OCI-LY1 (cell line): ENCODE measurements around the gene ARHGAP9.
A peak's percentile ranks its signal among the peaks of the same experiment; 100 is the strongest.

Source experiments
- H2AFZ ChIP-seq: fragments of 200-600 bp; sonication (generic), shearing (Covaris generic); 2 replicates; pipeline ENCODE4 v1.6.0; 2014; ENCODE audit warnings: antibody characterized with exemption, mild to moderate bottlenecking, low read length
- H3F3A ChIP-seq: fragments of 200-600 bp; sonication (generic), shearing (Covaris generic); 2 replicates; pipeline ENCODE4 v1.6.0; 2014; ENCODE audit warnings: mild to moderate bottlenecking, antibody characterized with exemption, low read length, moderate library complexity; ENCODE audit not compliant: insufficient read depth
- H3K27ac ChIP-seq: fragments of 200-600 bp; sonication (generic); 2 replicates; pipeline ENCODE4 v1.5.1; 2014; ENCODE audit warnings: low read length, mixed run types, mild to moderate bottlenecking, low read depth; ENCODE audit not compliant: poor library complexity, severe bottlenecking
- H3K27me3 ChIP-seq: fragments of 200-600 bp; sonication (generic); 2 replicates; pipeline ENCODE4 v1.6.0; 2014; ENCODE audit warnings: antibody characterized with exemption, mild to moderate bottlenecking, low read length, moderate library complexity; ENCODE audit not compliant: insufficient read depth
- H3K36me3 ChIP-seq: fragments of 200-600 bp; sonication (generic); 2 replicates; pipeline ENCODE4 v1.6.1; 2014; ENCODE audit warnings: mild to moderate bottlenecking, antibody characterized with exemption, low read length, moderate library complexity, mixed read lengths; ENCODE audit not compliant: insufficient read depth
- H3K4me1 ChIP-seq: fragments of 200-600 bp; sonication (generic); 2 replicates; pipeline ENCODE4 v1.5.1; 2014; ENCODE audit warnings: mild to moderate bottlenecking, low read length, moderate library complexity; ENCODE audit not compliant: insufficient read depth, severe bottlenecking
- H3K4me2 ChIP-seq: fragments of 200-600 bp; sonication (generic), shearing (Covaris generic); 2 replicates; pipeline ENCODE4 v1.6.1; 2014; ENCODE audit warnings: low read length
- H3K4me3 ChIP-seq: fragments of 200-600 bp; sonication (generic); 2 replicates; pipeline ENCODE4 v1.5.1; 2014; ENCODE audit warnings: low read length, low read depth, mild to moderate bottlenecking, mixed read lengths; ENCODE audit not compliant: poor library complexity, severe bottlenecking
- H3K79me2 ChIP-seq: fragments of 200-600 bp; shearing (Covaris generic); 2 replicates; pipeline ENCODE4 v1.6.1; 2016; ENCODE audit warnings: mixed run types, low read length, mixed read lengths; ENCODE audit not compliant: insufficient read depth
- H3K9ac ChIP-seq: fragments of 200-600 bp; sonication (generic), shearing (Covaris generic); 2 replicates; pipeline ENCODE4 v1.6.1; 2014; ENCODE audit warnings: mild to moderate bottlenecking, low read length, mixed read lengths
- H3K9me2 ChIP-seq: fragments of 200-600 bp; sonication (generic), shearing (Covaris generic); 2 replicates; pipeline ENCODE4 v1.6.1; 2014; ENCODE audit warnings: low read depth, mild to moderate bottlenecking, low read length, mixed read lengths
- H3K9me3 ChIP-seq: fragments of 200-600 bp; shearing (Covaris generic); 2 replicates; pipeline ENCODE4 v1.6.1; 2014; ENCODE audit warnings: low read length, mixed read lengths
- H4K20me1 ChIP-seq: fragments of 200-600 bp; sonication (generic), shearing (Covaris generic); 2 replicates; pipeline ENCODE4 v1.6.0; 2016; ENCODE audit warnings: mild to moderate bottlenecking, low read length; ENCODE audit not compliant: insufficient read depth
- EZH2 ChIP-seq: fragments of 200-600 bp; sonication (generic), shearing (Covaris generic); IDR thresholded peaks from 2 replicates; pipeline ENCODE4 v1.8.0; 2017; ENCODE audit warnings: borderline replicate concordance, mixed run types, mild to moderate bottlenecking, antibody characterized with exemption, low read length, moderate library complexity, mixed read lengths
- TF ChIP-seq, protein P1 (sequence below): fragments of 200-600 bp; sonication (generic), shearing (Covaris generic); IDR thresholded peaks from 2 replicates; pipeline ENCODE4 v1.5.1; 2017; ENCODE audit warnings: mild to moderate bottlenecking, antibody characterized with exemption, low read length, moderate library complexity, mixed read lengths

Gene ARHGAP9

DNA sequence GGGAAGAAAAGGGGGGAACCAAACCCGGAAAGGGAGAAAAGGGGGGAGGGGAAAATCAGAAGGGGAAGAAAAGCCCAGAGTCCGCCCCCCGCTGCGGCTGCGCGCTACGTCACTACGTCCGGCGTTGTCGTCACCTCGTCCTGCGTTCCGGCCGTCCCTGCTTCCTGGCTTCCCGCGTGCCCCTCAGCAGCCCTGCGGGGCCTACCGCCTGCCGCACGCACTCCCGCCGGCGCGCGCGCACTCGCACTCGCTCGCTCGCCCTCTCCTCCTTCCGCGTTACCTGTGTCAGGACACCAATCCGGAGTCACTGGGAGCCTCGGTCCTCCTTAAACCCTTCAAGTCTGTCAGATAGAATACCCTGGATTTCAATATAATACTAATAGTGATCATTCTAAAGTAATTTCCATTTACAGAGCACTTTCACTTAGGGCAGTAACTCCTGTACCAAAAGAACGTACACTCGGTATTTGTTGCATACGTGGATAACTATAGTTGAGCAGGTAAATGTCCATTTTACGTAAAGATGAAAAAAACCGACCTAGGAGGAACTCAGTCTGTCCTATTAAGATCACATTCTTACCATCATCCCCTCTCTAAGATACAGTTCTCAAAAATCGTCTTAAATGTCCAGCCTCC lies 48.6 kb downstream of the ARHGAP9 start, which contains the start of gene R3HDM2:
R3HDM2 (minus strand) TSS at position 113 of the 636 bp plus-strand sequence. CDS start 120,615 bp downstream, outside the sequence.
- Histone ChIP-seq H3K4me3 (peak within 1 kb of the TSS; percentile 78), H3K4me2 (peak within 1 kb of the TSS; percentile 94), H3K9ac (peak within 1 kb of the TSS; percentile 85), H3K27me3 (no peaks in the 10 kb centered on the region), H3K27ac (peak within 1 kb of the TSS; percentile 60), H3K9me2 (no peaks in the 10 kb centered on the region), H3K4me1 (peaks cover 35% of the 10 kb centered on the region), H4K20me1 (no peaks in the 10 kb centered on the region), H3K36me3 (no peaks in the 10 kb centered on the region), H3F3A (no peaks in the 10 kb centered on the region), H2AFZ (peak within 1 kb of the TSS; percentile 31), H3K9me3 (no peaks in the 10 kb centered on the region), H3K79me2 (peaks cover 16% of the 10 kb centered on the region)
- no peak for TF ChIP-seq EZH2

DNA sequence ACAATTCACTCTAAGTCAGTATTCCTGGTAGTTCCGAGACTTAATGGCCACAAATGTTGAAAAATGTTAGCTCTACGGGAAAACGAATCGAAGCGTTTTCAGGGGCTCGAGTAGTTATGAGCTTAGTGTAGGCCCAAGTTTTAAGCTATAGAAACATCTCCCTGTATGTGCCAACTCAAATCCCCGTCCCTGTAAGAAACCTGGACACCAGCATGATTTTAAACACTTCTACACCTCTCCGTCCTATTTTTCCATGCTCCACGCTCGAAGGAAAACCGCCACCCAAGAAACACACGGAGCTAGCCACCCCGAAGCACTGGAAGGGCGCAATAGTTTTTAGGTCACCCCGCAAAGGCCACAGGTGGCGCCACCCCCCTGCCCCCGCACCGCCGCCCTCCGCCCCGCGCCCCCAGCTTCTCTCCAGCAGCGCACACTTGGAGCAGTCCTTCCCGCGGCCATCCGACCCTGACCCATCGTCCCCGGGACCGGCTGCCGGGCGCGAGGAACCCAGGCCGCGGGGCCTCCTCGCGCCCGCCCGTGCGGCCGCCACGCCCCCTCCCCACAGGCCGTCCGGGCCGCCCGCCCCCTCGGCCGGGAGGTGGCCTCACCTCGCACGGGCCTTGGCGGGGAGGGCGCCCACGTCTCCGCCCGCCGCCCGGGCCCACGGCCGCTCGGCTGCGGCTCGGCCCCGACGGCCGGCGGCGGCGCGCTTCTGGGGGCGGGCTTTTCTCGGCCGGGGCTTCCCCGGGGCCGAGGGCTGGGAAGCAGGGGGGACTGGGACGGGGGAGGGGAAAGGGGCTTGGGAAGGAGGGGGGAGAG lies 49.3 kb downstream of the ARHGAP9 start:
- Histone ChIP-seq H3F3A (no peaks in the 10 kb centered on the region), H3K4me3 (peak overlapping the region; percentile 78), H3K36me3 (no peaks in the 10 kb centered on the region), H3K9ac (peak overlapping the region; percentile 85), H4K20me1 (no peaks in the 10 kb centered on the region), H3K9me3 (no peaks in the 10 kb centered on the region), H3K9me2 (no peaks in the 10 kb centered on the region), H3K27ac (peak overlapping the region; percentile 60), H3K79me2 (peaks cover 21% of the 10 kb centered on the region), H3K4me2 (peak overlapping the region; percentile 94), H3K27me3 (no peaks in the 10 kb centered on the region), H2AFZ (no peak overlapping the region), H3K4me1 (peaks cover 35% of the 10 kb centered on the region)
- TF ChIP-seq, protein P1, sequence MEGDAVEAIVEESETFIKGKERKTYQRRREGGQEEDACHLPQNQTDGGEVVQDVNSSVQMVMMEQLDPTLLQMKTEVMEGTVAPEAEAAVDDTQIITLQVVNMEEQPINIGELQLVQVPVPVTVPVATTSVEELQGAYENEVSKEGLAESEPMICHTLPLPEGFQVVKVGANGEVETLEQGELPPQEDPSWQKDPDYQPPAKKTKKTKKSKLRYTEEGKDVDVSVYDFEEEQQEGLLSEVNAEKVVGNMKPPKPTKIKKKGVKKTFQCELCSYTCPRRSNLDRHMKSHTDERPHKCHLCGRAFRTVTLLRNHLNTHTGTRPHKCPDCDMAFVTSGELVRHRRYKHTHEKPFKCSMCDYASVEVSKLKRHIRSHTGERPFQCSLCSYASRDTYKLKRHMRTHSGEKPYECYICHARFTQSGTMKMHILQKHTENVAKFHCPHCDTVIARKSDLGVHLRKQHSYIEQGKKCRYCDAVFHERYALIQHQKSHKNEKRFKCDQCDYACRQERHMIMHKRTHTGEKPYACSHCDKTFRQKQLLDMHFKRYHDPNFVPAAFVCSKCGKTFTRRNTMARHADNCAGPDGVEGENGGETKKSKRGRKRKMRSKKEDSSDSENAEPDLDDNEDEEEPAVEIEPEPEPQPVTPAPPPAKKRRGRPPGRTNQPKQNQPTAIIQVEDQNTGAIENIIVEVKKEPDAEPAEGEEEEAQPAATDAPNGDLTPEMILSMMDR, result peak; percentile 12
- TF ChIP-seq EZH2, result no peak

DNA sequence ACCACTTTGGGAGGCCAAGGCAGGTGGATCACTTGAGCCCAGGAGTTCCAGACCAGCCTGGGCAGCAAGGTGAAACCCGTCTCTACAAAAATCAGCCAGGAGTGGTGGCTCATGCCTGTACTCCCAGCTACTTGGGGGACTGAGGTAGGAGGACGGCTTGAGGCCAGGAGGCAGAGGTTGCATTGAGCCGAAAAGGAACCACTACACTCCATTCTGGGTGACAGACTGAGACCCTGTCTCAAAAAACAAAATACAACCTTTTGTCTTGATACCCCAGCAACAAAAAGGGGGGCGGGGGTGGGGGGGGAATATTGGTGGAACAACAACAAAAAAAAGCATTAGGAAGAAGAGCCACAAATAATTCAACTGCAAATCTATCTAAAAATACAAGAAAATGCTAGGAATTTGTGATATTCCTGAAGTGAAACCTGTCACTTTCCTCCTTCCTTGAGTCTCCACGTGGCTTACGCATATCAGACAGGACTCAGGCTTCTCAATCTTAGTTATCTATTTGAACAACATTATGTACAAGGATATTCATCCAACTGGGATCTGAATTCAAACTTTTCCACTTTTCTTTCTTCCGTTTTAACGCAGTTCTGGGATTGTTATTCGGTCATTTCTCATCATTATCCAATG lies 50.1 kb downstream of the ARHGAP9 start:
- peak overlapping the region; percentile 85 for H3K9ac ChIP-seq
- no peaks in the 10 kb centered on the region for H4K20me1 ChIP-seq
- H3K79me2 ChIP-seq, result peaks cover 21% of the 10 kb centered on the region
- peaks cover 35% of the 10 kb centered on the region for H3K4me1 ChIP-seq
- no peaks in the 10 kb centered on the region for H3K27me3 ChIP-seq
- H2AFZ ChIP-seq, result no peak overlapping the region
- H3F3A ChIP-seq, result no peaks in the 10 kb centered on the region
- no peaks in the 10 kb centered on the region for H3K9me3 ChIP-seq
- H3K36me3 ChIP-seq, result 0 out of 2 replicates have a peak, but pooled peaks cover 1% of the 10 kb centered on the region
- peak overlapping the region; percentile 87 for H3K4me2 ChIP-seq
- no peaks in the 10 kb centered on the region for H3K9me2 ChIP-seq
- peak overlapping the region; percentile 78 for H3K4me3 ChIP-seq
- TF ChIP-seq, protein P1, result no peak
- TF ChIP-seq EZH2, result no peak
- peak overlapping the region; percentile 60 for H3K27ac ChIP-seq
